ENCODE data around the gene CH25H. TPM values are rescaled to one million over a fixed set of nuclear protein-coding genes. Genes with fewer than 3 reads are reported as not detected.
"Not testable (repeated sequence)": the region's sequence is repeated elsewhere in the genome, so short reads cannot be mapped to it uniquely, and the experiment has no call there.

The CH25H gene
- total RNA-seq, 2 experiments from 2014 or later = 0.12 to 0.22 TPM

GRCh38 chr10:89210794-89211425 lies 3.8 kb upstream of the CH25H start:
- intact Hi-C loops (cut with micrococcal nuclease) = no loop called here
- Mint-ChIP-seq H3K9me3 (no peaks in the 10 kb centered on the region), H3K4me3 (no peak overlapping the region), H3K36me3 (ENCODE audit: low read depth) (no peaks in the 10 kb centered on the region), H3K27me3 (ENCODE audit: low read depth) (peaks cover 37% of the 10 kb centered on the region), H3K4me1 (ENCODE audit: low read depth) (peaks cover 7% of the 10 kb centered on the region), H3K27ac (no peak overlapping the region)
- CTCF ChIA-PET = interaction anchor here (0.7 to 1.5 kb wide), 5 partner anchors 149 to 278 kb away, joined by 3 to 10 read pairs (median 3); no protein-coding TSS in a partner anchor
- no peak for DNase-seq

- no peak for DNase-seq
- intact Hi-C loops (cut with micrococcal nuclease) = no loop called here
- CTCF ChIA-PET = interaction anchor here (0.7 to 1.5 kb wide), 6 partner anchors 10 to 275 kb away, joined by 3 to 10 read pairs (median 3); no protein-coding TSS in a partner anchor
- Mint-ChIP-seq H3K4me3 (no peak overlapping the region), H3K36me3 (ENCODE audit: low read depth) (no peaks in the 10 kb centered on the region), H3K4me1 (ENCODE audit: low read depth) (peaks cover 7% of the 10 kb centered on the region), H3K9me3 (no peaks in the 10 kb centered on the region), H3K27me3 (ENCODE audit: low read depth) (peaks cover 41% of the 10 kb centered on the region), H3K27ac (no peak overlapping the region)
Observed at GRCh38 chr10:89209718-89210117, 2.6 kb upstream of the CH25H start.

DNA sequence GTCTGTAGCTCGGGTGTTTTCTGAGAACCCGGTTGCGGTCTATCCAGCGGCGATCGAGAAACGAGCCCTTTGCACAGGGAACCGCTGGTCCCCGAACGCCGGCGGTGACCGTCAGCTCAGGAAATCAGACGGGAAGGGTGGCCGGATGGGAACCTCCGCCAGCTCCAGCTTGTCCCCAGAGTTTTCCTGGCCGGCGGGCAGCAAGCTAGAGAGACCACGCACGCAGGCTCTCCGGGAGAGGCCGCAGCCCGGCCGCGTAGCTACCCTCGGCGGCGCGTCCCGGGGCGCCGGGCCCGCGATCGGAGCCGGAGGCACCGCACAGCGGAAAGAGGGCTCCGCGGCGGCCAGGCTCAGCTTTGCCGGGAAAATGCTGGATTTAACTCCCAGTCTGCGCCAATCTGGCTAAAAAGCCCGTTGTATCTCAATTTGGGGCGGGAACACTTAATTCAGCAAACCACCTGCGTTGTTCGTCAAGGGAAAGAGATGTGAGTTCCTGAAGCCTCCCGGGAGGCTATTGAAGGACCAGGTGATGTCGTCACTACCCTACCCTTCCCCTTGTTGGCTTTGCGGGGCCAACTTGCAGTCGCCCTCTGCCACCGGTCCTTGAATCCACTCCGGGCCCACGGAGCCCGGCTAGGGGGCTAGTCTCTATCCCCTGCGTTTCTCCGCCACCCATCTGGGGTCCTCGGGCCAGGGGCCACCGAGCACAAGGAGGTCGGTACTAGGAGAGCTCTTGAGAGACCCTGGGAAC lies 859 bp upstream of the CH25H start:
- Mint-ChIP-seq H3K4me1 (ENCODE audit: low read depth) (peaks cover 7% of the 10 kb centered on the region), H3K4me3 (peak overlapping the region; percentile 75), H3K36me3 (ENCODE audit: low read depth) (no peaks in the 10 kb centered on the region), H3K27me3 (ENCODE audit: low read depth) (peaks cover 41% of the 10 kb centered on the region), H3K27ac (no peak overlapping the region), H3K9me3 (no peaks in the 10 kb centered on the region)
- peak; percentile 16 for DNase-seq
- intact Hi-C loops (cut with micrococcal nuclease) = loop anchor here (1.0 kb wide), 4 partner anchors 45 to 218 kb away; partner anchors contain the start of gene FAS
- CTCF ChIA-PET = interaction anchor here (0.6 to 6.1 kb wide), 15 partner anchors 8 to 372 kb away, joined by 3 to 54 read pairs (median 4); no protein-coding TSS in a partner anchor

DNA sequence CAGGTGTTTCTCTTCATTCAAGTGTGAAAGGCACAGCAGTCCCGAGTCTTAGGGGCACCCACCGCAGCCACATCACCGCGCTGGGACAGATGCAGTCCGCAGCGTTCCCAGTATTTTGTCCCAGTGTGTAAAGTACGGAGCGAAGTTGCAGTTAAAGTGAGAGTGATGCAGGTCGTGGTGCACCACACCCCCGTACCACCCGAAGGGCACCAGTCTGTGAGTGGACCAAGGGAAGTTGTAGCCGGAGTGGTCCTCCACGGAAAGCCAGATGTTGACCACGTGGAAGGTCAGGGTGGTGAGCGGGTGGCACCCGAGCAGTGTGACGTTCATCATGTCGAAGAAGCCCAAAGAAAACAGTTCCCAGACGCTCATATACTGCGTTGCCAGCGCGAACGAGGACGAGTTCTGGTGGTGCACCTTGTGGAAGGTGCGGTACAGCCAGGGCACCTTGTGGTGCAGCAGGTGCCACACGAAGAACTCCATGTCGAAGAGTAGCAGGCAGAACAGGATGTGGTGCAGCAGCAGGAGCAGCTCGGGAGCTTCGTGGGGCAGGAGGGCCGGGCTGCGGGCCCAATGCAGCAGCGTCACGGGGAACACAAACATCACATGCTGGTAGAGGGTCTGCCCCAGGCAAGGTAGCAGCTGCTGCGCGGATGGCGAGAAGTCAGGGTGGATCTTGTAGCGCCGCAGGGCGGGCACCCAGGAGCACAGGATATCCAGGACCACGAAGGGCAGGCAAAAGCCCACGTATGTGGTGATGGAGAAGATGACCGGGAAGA lies 526 bp downstream of the CH25H start:
- Mint-ChIP-seq H3K9me3 (no peaks in the 10 kb centered on the region), H3K4me3 (peak overlapping the region; percentile 75), H3K27me3 (ENCODE audit: low read depth) (peaks cover 35% of the 10 kb centered on the region), H3K27ac (no peak overlapping the region), H3K4me1 (ENCODE audit: low read depth) (peaks cover 7% of the 10 kb centered on the region), H3K36me3 (ENCODE audit: low read depth) (no peaks in the 10 kb centered on the region)
- CTCF ChIA-PET = interaction anchor here (0.7 to 6.1 kb wide), 14 partner anchors 9 to 370 kb away, joined by 3 to 54 read pairs (median 4); no protein-coding TSS in a partner anchor
- intact Hi-C loops (cut with micrococcal nuclease) = loop anchor here (1.0 kb wide), 4 partner anchors 43 to 216 kb away; partner anchors contain the start of gene FAS
- DNase-seq = peak; percentile 56

DNA sequence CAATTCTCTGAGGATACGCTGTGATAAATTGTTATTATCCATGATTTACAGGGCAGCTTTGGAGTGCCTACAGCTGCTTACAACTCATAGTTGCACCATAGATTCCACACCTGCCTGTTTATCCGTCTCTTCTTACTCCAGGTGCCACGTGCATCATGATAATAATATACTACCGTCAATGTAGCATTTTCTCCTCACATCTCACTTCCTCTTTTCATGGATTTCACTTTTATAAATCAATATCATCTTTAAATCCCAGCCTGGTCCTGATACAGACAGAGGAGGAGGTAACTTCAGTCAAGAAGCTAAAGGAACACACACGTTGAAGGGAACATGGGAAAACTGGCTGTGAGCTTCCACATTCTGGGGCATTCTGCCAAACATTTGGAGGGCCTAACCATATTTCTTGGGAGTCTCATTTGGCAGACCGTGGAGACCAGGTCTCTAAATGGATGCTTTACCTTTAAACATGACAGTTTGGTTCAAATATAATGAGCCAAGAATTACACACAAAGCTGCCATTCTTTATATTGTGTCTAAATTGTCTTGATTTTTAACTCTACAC lies 2.4 kb downstream of the CH25H start:
- H3K27me3 Mint-ChIP-seq (ENCODE audit: low read depth) = peaks cover 25% of the 10 kb centered on the region
- no peak overlapping the region for H3K4me3 Mint-ChIP-seq
- H3K36me3 Mint-ChIP-seq (ENCODE audit: low read depth) = no peaks in the 10 kb centered on the region
- H3K27ac Mint-ChIP-seq = no peak overlapping the region
- CTCF ChIA-PET = interaction anchor here (2.3 to 6.1 kb wide), 3 partner anchors 14 to 271 kb away, joined by 11 to 54 read pairs (median 11); no protein-coding TSS in a partner anchor
- intact Hi-C loops (cut with micrococcal nuclease) = no loop called here
- no peak for DNase-seq
- H3K4me1 Mint-ChIP-seq (ENCODE audit: low read depth) = peaks cover 7% of the 10 kb centered on the region
- no peaks in the 10 kb centered on the region for H3K9me3 Mint-ChIP-seq

DNA sequence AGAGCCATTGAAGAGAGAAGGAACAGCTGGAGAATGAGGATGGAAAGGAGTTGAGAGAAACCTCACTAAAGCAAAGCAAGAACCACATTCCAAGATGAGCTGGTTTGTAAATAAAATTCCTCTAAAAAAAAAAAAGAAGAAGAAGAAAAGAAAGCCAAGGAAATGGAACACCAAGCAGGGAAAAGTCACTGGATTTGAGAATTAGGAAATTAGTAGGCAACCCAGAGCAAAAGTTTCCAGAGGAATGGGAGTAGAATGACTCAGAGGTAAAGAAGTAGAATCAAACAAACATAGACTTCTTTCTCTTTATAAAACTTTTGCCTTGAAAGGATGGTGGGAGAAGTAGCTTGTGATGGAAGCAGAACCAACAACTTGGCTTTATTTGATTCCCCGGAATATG lies 3.9 kb downstream of the CH25H start:
- Mint-ChIP-seq H3K27me3 (ENCODE audit: low read depth) (peaks cover 13% of the 10 kb centered on the region), H3K9me3 (no peaks in the 10 kb centered on the region), H3K36me3 (ENCODE audit: low read depth) (no peaks in the 10 kb centered on the region), H3K4me1 (ENCODE audit: low read depth) (peaks cover 7% of the 10 kb centered on the region), H3K4me3 (no peak overlapping the region), H3K27ac (no peak overlapping the region)
- intact Hi-C loops (cut with micrococcal nuclease) = no loop called here
- no peak for DNase-seq
- CTCF ChIA-PET = interaction anchor here (0.6 to 6.1 kb wide), 4 partner anchors 11 to 198 kb away, joined by 5 to 54 read pairs (median 8); no protein-coding TSS in a partner anchor

DNA sequence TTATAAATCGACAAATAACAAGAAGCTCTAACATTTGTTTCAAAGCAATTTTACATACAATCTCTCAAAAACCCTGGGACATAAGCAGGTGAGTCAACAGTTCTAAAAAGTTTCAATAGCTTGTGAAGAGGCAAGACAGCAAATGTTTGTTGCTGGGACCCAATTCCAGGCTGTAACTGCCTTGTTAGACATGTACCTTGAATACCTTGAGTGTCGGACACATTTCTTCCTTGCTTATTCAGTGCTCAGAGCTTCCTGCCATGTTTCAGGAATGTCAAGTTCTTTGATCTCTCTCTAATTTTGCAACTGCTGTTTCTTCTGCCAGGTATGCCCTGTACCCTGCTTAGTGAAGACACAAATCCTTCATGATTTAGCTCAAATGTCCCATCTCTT lies 5.1 kb downstream of the CH25H start:
- intact Hi-C loops (cut with micrococcal nuclease) = no loop called here
- Mint-ChIP-seq H3K36me3 (ENCODE audit: low read depth) (no peaks in the 10 kb centered on the region), H3K9me3 (no peaks in the 10 kb centered on the region), H3K27me3 (ENCODE audit: low read depth) (peaks cover 13% of the 10 kb centered on the region), H3K4me1 (ENCODE audit: low read depth) (peaks cover 7% of the 10 kb centered on the region), H3K4me3 (no peak overlapping the region), H3K27ac (no peak overlapping the region)
- CTCF ChIA-PET = interaction anchor here (0.8 to 2.0 kb wide), 3 partner anchors 12 to 268 kb away, joined by 3 to 12 read pairs (median 3); no protein-coding TSS in a partner anchor
- no peak for DNase-seq

- intact Hi-C loops (cut with micrococcal nuclease) = no loop called here
- CTCF ChIA-PET = interaction anchor here (0.8 to 2.0 kb wide), 3 partner anchors 12 to 268 kb away, joined by 3 to 12 read pairs (median 3); no protein-coding TSS in a partner anchor
- peaks cover 7% of the 10 kb centered on the region for H3K27me3 Mint-ChIP-seq (ENCODE audit: low read depth)
- no peak overlapping the region for H3K4me3 Mint-ChIP-seq
- no peak for DNase-seq
- no peaks in the 10 kb centered on the region for H3K36me3 Mint-ChIP-seq (ENCODE audit: low read depth)
- peaks cover 2% of the 10 kb centered on the region for H3K4me1 Mint-ChIP-seq (ENCODE audit: low read depth)
- no peaks in the 10 kb centered on the region for H3K9me3 Mint-ChIP-seq
- H3K27ac Mint-ChIP-seq = no peak overlapping the region
Observed at GRCh38 chr10:89201345-89202032, 5.6 kb downstream of the CH25H start.

GRCh38 chr10:89197473-89197872 lies 9.6 kb downstream of the CH25H start:
- Mint-ChIP-seq H3K4me3 (no peak overlapping the region), H3K9me3 (no peaks in the 10 kb centered on the region), H3K27ac (no peak overlapping the region), H3K4me1 (ENCODE audit: low read depth) (peaks cover 2% of the 10 kb centered on the region), H3K36me3 (ENCODE audit: low read depth) (no peaks in the 10 kb centered on the region), H3K27me3 (ENCODE audit: low read depth) (peaks cover 4% of the 10 kb centered on the region)
- intact Hi-C loops (cut with micrococcal nuclease) = no loop called here
- DNase-seq = no peak
- CTCF ChIA-PET = interaction anchor here (0.6 to 0.8 kb wide), 2 partner anchors 17 to 73 kb away, joined by 3 to 4 read pairs; no protein-coding TSS in a partner anchor

GRCh38 chr10:89191301-89191700 lies 15.8 kb downstream of the CH25H start:
- DNase-seq; H3K9me3 Mint-ChIP-seq; H3K27ac Mint-ChIP-seq; CTCF ChIA-PET; H3K4me3 Mint-ChIP-seq; H3K36me3 Mint-ChIP-seq (ENCODE audit: low read depth); H3K4me1 Mint-ChIP-seq (ENCODE audit: low read depth); intact Hi-C loops (cut with micrococcal nuclease): not testable (repeated sequence)
- peaks cover 14% of the 10 kb centered on the region for H3K27me3 Mint-ChIP-seq (ENCODE audit: low read depth)

- no peak overlapping the region for H3K27ac Mint-ChIP-seq
- CTCF ChIA-PET = interaction anchor here (0.7 kb wide), 1 partner anchor 24 kb away, joined by 4 read pairs; no protein-coding TSS in a partner anchor
- intact Hi-C loops (cut with micrococcal nuclease) = no loop called here
- H3K4me1 Mint-ChIP-seq (ENCODE audit: low read depth) = peaks cover 6% of the 10 kb centered on the region
- peaks cover 13% of the 10 kb centered on the region for H3K27me3 Mint-ChIP-seq (ENCODE audit: low read depth)
- no peak overlapping the region for H3K4me3 Mint-ChIP-seq
- H3K9me3 Mint-ChIP-seq = no peaks in the 10 kb centered on the region
- H3K36me3 Mint-ChIP-seq (ENCODE audit: low read depth) = no peaks in the 10 kb centered on the region
- no peak for DNase-seq
Observed at GRCh38 chr10:89189211-89189734, 17.8 kb downstream of the CH25H start.

Measured in activated naive CD4-positive, alpha-beta T cell treated with anti-CD3 and anti-CD28 coated beads for 36 hours (primary cell).